IMR-90 (cell line): ENCODE data around the gene ZNF26.

Source experiments
- CEBPB ChIP-seq: IDR thresholded peaks from 2 replicates; pipeline ENCODE4 v1.6.1; 2012; ENCODE audit warnings: low read depth, low read length, improper control_type of control experiment
- MAFK ChIP-seq: IDR thresholded peaks from 2 replicates; pipeline ENCODE4 v1.6.1; 2012; ENCODE audit warnings: low read depth, low read length, improper control_type of control experiment
- MXI1 ChIP-seq: IDR thresholded peaks from 2 replicates; pipeline ENCODE4 v1.6.1; 2012; ENCODE audit warnings: low read depth, mild to moderate bottlenecking, low read length, moderate library complexity, borderline replicate concordance
- POLR2A ChIP-seq: IDR thresholded peaks from 2 replicates; pipeline ENCODE4 v1.6.1; 2012; ENCODE audit warnings: mild to moderate bottlenecking, low read depth, low read length
- RCOR1 ChIP-seq: IDR thresholded peaks from 2 replicates; pipeline ENCODE4 v1.6.1; 2012; ENCODE audit warnings: mild to moderate bottlenecking, low read length, improper control_type of control experiment; ENCODE audit not compliant: insufficient replicate concordance
- SMC3 ChIP-seq: fragments of 150-350 bp; IDR thresholded peaks from 2 replicates; pipeline ENCODE4 v1.6.1; 2016; ENCODE audit warnings: low read depth, mild to moderate bottlenecking, antibody characterized with exemption, low read length, moderate library complexity
- TF ChIP-seq, protein P1 (sequence below): conservative IDR thresholded peaks from 2 replicates; pipeline ENCODE4 v1.5.1; 2012; ENCODE audit warnings: mild to moderate bottlenecking, low read depth, low read length, improper control_type of control experiment

- TF ChIP-seq, protein P1, sequence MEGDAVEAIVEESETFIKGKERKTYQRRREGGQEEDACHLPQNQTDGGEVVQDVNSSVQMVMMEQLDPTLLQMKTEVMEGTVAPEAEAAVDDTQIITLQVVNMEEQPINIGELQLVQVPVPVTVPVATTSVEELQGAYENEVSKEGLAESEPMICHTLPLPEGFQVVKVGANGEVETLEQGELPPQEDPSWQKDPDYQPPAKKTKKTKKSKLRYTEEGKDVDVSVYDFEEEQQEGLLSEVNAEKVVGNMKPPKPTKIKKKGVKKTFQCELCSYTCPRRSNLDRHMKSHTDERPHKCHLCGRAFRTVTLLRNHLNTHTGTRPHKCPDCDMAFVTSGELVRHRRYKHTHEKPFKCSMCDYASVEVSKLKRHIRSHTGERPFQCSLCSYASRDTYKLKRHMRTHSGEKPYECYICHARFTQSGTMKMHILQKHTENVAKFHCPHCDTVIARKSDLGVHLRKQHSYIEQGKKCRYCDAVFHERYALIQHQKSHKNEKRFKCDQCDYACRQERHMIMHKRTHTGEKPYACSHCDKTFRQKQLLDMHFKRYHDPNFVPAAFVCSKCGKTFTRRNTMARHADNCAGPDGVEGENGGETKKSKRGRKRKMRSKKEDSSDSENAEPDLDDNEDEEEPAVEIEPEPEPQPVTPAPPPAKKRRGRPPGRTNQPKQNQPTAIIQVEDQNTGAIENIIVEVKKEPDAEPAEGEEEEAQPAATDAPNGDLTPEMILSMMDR, result no peak
- TF ChIP-seq POLR2A (no peak), MXI1 (no peak), MAFK (no peak), SMC3 (no peak), CEBPB (no peak), RCOR1 (no peak)
Observed at GRCh38 chr12:133023566-133023965, 37.4 kb downstream of the ZNF26 start.
